ENCODE data around the gene RMC1.
"Not testable (repeated sequence)": the region's sequence is repeated elsewhere in the genome, so short reads cannot be mapped to it uniquely, and the experiment has no call there.

The RMC1 gene

DNA sequence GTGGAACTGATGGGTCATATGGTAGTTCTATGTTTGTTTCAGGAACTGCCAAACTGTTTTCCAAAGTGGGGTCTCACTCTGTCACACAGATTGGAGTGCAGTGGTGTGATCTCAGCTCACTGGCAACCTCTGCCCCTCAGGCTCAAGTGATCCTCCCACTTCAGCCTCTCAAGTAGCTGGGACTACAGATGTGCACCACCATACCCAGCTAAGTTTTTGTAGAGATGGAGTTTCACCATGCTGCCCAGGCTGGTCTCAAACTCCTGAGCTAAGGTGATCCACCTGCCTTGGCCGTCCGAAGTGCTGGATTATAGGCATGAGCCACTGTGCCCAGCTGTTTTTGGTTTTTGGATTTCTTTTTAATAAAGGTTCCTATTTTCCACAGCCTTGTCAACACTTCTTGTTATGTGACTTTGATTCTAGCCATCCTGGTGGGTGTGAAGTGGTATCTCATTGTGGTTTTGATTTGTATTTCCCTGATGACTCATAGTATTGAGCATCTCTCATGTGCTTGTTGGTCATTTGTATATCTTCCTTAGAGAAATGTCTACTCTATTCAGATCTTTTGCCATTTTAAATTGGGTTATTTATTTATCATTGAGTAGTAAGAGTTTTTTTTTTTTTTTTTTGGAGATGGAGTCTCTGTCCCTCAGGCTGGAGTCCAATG lies 60.2 kb downstream of the RMC1 start:
- DNase-seq (ENCODE audit: low read depth, low spot score): no peak

DNA sequence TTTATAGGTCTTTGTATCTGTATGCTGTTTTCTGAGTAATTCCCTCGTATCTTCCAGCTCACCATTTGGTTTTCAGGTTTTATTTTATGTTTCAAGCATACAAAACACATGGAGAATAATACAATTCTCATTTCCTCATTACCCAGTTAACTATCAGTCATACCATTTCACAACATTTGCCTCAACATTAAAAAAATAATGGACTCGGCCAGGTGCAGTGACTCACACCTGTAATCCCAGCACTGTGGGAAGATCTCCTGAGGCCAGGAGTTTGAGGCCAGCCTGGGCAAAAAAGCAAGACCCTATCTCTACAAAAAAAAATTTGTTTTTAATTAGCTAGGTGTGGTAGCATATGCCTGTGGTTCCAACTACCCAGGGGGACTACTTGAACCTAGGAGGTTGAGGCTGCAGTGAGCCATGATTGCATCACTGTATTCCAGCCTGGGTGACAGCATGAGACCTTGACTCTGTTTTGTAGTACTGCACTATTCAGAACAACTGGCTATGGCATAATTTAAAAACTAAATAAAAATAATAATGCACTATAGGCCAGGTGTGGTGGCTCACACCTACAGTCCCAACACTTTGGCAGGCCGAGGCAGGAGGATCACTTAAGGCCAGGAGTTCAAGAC lies 62.7 kb downstream of the RMC1 start:
- DNase-seq (ENCODE audit: low read depth, low spot score): no peak

DNA sequence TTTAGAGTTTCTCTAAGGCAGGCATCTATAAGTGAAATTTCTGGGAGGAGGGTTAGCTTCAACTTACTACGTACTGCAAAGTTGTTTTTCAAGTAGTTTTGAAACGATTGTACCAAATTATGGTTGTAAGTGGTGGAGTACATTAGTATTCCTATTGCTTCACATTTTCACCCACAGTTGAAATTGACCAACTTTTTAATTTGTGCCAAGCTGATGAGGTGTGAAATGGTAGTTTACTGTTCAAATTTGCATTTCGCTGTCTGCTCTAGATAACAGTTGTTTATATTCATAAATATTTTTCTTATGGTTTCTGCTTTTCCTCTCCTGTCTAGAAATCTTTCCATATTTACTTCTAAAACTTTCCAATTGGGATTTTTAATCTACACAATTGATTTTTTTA lies 64.4 kb downstream of the RMC1 start:
- DNase-seq (ENCODE audit: low read depth, low spot score): no peak

DNA sequence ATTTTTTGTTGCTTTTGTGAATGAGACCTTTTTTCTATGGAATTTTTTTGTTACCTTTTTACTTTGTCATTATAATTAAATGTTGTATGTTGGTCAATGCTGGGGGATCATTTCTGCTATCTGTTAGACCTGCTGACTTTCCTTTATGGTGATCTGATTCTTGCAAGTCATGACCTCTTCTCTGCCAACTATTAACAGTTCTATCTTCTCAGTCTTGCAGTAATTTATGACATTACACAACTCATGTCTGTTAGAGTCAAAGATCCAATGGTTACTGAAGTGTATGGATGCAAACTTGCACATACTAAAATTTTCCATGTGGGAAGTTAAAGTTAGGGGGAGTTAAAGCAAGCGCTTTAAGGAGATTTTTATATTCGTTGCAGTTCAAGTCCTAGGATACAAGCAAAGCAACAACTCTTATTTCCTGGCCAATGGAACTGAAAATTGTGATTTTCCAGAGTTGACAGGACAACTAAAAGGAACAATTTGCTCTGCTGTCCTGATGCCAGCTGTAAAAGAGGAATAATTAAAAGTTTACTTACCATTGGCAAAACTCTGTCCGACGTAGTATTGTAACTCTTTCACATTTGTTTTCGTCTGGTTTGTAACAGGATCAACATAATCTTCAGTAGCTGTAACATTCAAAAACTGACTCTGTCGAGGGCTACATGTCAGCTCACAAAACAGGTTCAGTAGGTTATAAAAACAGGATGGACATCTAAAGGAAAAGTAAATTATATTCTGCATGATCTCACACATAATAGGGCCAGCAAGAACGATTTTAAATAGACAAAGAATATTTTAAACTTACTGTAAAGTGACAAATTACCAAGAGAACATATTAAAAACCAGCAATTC lies 65.2 kb downstream of the RMC1 start:
- DNase-seq (ENCODE audit: low read depth, low spot score): no peak

DNA sequence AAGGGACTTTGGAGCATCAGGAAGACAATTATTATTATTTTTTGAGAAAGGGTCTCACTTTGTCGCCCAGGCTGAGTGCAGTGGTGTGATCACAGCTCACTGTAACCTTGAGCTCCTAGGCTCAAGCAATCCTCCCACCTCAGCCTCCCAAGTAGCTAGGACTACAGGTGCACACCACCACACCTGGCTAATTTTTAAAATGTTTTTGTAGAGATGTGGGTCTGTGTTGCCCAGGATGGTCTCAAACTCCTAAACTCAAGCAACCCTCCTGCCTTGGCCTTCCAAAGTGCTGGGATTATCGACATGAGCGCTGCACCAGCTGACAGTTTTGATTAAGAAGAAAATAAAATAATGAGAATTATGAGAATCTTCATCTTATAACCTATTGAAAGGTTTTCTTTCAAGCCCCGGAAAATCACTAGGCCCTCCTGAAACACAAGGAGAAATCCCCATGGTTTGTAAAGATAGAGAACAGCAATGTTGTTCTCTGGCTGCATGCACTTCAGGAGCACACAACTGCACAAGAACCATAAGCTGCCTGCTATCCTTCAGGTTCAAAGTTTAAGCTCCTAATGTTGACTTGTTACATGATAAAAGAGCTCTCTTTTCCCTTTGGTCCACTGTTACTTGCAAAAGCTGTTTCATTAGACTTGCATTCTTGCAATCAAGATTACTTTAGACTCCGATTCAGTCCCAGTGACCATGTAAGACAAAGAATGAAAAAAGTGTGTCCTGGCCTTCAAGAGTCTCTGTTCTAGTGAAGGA lies 66.2 kb downstream of the RMC1 start:
- no peak for DNase-seq (ENCODE audit: low read depth, low spot score)

DNA sequence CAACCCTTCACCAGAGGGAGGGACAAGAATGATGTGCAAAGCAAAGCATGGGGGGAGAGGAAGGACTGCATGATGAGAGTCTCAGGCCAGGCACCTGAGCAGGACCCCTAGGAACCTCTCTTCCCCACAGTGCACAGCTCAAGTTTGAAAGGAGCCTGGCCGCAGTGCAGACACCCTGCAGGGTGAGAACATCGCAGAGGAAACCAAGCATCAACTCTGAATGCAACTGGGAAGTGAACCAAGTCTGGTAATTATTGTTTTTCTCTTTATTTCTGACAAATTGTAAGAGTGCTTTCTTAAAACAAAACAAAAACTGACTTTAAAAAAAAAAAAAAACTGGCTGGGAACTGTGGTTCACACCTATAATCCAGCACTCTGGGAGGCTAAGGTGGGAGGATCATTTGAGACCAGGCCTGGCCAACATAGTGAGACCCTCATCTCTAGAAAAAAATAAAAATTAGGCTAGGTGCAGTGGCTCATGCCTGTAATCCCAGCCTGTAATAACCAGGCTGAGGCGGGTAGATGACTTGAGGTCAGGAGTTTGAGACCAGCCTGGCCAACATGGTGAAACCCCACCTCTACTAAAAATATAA lies 67.7 kb downstream of the RMC1 start:
- DNase-seq (ENCODE audit: low read depth, low spot score): no peak

DNA sequence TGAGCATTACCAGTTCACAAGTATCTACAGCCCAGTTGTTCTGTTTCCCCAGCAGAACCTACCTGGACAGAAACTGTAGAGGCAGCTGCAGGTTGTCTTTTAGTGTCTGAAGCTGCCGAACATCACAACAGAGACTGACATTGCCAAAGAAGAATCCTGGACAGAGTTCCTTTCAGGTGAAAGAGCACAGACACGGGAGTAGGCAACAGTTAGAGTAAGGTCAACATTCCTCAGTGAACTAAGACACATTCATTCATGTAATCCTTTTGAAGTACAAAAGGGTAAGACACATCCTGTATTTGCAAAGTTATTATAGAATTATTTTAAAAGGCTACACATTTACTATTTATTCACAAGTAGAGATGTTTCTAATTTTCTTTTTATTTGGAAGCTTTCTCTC lies 68.7 kb downstream of the RMC1 start:
- DNase-seq (ENCODE audit: low read depth, low spot score): no peak

DNA sequence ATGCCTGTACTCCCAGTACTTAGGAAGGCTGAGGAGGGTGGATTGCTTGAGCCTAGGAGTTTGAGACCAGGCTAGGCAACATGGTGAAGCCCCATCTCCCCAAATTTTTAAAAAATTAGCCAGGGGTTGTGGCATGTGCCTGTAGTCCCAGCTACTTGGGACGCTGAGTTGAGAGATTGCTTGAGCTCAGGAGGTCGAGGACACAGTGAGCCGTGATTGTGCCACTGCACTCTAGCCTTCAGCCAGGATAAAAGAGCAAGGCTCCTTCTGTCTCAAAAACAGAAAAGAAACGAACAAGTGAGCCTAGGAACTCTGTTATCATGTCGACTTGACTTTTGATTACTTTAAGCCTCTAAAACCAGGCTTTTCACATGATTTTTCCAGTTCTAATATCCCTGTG lies 69.3 kb downstream of the RMC1 start:
- no peak for DNase-seq (ENCODE audit: low read depth, low spot score)

DNA sequence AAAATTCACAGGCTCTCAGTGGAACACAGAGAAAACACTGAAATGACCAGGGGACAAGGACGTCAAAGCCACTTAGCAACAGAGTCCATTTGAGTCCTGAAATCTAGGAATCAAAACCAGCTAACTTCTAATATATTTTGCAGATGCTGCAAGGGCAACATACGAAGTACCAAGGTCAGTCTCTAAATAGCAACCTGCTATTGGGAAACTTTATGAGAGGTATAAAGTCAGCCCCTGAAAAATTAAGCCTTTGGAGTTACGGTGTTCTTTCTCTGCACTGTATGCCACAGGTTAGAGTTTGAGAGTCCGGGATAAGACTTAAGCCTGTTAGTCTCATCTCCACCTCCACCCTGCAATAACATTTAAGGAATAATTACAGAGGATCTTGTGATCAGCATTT lies 69.7 kb downstream of the RMC1 start:
- no peak for DNase-seq (ENCODE audit: low read depth, low spot score)

DNA sequence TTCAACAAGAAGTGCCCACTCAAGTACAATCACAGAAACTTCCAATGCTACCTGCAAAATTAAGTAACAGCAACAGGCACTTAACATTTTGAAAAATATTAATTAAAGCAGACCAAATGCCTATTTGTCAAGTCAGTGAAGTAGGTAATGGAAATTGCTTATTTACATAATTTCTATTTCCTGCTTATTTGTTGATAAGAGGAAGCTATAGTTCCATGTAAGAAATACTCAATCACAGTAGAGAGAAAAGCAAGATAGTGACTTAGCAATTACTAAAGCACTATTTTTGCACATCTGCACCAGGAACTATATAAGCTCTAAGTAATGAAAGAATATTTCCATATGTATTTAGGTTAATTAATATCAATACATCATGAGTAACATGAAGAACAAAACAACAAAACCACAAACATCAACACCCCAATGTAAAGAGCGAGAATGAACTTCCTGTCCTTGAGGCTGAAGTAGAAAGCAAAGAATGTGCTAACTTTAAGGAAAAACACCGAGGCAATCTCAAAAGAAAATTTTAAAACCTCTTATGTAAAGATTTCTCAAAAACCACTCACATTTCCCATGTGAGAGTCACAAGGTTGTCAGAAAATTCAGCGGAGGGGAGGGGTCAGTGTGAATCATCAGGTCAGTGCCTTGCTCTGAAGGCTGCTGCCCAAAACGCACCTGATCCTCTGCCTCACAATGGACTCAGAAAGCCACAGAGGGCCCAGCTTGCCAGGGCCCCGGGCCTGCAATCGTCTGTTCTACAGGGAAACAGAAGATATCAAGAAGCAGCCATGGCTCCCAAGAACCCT lies 70.5 kb downstream of the RMC1 start:
- DNase-seq (ENCODE audit: low read depth, low spot score): no peak

DNA sequence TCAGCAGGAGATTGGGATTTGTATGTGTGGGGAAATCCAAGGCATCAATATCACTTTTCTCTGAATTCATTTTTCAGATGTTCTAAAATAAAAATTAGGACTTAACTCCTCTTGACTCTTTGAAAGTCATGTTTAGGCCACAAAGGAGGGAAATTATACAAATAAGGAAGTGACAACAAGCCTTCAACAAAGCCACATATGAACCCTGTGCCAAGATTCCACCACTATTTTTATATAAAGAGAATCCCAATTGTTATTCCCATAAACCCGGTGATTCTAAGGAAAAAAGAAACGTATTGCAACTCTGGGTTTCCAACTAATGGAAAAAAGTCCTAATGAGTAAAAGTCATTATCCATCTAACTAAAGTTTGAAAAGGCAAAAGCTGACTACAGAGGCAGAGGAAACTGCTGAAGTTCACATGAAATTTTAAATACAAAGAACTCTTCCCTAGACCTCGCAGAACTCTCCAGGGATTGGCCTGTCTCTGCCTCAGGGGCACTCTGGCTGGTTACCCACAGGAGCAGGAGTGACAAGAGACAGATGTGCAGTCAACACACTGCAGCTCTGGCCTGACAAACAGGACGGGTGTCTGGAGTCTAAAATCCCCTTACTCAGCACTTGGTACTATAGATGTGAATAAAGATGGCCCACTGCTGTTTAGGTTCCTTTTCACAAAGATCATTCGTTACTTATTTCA lies 71.4 kb downstream of the RMC1 start:
- DNase-seq (ENCODE audit: low read depth, low spot score): no peak

DNA sequence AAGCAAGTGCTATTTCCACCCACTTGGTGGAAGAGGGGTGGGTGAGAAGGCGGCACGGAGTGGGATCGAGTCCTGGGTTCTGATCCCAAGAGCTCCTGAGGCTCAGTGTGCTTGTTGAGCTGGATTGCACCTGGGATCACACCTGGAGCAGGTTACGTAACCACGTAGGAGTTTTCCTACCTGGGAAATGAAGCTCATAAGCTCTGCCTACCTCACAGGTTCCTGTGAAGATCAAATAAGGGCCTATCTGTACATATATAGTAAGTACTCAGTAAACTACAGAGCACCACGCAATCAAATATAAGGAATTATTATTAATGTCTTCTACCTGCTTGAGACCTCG lies 72.0 kb downstream of the RMC1 start:
- no peak for DNase-seq (ENCODE audit: low read depth, low spot score)

DNA sequence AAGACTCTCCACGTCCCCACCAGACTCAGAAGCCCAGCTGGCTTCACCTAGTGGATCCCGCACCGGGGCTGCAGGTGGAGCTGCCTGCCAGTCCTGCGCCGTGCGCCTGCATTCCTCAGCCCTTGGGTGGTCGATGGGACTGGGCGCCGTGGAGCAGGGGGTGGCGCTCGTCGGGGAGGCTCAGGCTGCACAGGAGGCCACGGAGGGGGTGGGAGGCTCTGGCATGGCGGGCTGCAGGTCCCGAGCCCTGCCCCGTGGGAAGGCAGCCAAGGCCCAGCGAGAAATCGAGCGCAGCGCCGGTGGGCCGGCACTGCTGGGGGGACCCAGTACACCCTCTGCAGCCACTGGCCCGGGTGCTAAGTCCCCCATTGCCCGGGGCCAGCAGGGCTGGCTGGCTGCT lies 74.2 kb downstream of the RMC1 start:
- not testable (repeated sequence) for DNase-seq (ENCODE audit: low read depth, low spot score)

DNA sequence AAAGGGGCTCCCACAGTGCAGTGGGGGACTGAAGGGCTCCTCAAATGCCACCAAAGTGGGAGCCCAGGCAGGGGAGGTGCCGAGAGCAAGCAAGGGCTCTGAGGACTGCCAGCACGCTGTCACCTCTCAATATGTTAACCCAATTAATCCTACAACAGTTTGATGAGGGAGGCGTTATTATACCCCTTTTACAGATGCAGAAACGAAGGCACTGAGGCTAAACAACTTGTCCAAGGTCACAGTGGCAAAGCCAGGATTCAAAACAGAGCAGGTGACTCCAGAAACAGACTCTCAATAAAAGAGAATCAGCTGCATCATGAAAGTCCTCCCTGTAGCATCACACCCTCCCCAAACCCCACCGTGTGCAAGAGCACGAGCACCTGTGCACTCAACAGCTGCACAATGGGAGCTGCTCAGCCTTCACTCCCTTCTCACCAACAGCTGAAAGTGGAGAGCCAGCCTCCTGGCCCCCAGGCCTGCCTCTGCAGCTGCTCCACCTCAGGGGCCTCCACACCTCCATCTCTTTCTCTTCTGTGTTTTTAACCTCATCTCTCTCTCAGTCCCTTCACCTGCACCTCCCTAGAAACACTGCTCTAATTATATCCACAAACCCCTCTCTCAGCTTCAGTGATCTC lies 74.9 kb downstream of the RMC1 start:
- no peak for DNase-seq (ENCODE audit: low read depth, low spot score)

DNA sequence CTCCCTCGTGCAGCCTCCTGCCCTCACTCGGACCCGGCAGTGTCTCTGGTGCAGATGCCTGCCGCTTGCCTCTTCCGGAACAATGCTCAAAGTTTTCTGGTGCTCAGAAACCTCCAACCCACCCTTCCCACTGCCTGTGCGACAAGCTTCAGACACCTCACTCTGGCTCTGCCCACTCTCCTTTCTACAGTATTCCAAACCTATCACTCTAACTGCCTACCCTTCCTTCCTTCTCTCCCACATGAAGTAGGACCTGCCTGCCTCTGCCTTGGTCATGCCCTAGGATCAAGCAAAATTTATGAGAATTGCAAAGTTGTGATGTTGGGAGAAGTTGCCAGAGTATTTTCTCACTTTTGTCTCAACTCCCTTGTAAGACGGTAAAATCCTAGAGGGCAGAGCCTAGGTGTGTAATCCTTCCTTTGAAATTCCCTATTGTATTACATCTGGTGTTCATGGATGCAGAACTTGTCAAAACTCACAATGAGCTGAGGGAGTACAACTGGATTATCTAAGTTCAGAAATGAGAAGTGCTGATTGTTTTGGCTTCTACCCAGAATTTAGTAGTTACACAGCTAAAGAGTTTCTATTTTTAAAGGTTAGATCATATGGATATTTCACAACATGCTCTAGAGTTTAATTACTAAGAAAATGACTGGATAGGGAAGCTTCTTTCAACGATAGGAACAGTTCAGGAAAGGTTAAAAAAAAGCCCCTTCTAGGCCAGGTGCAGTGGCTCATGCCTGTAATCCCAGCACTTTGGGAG lies 75.8 kb downstream of the RMC1 start:
- no peak for DNase-seq (ENCODE audit: low read depth, low spot score)

DNA sequence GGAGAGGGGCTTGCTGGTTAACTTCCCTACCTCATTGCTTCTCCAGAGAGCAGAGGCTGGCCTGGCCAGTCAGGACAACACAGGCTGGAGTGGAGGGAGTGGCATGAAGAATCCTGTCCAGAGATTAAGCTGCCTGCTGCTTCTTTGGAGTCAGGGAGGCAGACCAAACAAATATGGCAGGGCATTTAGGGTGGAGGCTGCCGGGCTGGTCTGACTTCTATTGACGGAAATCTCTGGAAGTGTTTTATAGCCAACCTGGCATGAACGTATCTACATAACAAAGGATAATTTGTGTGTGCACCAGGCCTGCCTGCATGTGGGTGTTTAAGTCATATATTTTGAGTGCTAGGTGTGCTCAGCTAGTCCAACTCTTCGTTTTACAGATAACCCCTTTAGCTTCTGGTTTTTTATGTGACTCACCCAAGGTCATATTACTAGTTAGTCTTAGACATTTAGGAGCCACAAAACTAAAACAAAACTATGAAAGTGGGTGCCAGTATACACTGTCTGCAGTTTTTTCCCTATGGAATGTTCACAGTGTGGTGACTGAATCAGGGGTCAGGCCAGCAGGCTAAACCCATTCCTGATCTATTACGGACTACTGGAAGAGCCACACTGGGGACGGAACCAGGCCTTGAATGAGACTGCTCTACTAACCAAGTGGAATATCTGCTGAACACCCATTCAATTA lies 77.5 kb downstream of the RMC1 start:
- DNase-seq (ENCODE audit: low read depth, low spot score): no peak

All from iPS DF 19.7 (cell line).